ENCODE measurements around the gene GPHB5. TPM values are rescaled to one million over a fixed set of nuclear protein-coding genes. Genes with fewer than 3 reads are reported as not detected.
"Not testable (repeated sequence)": the region's sequence is repeated elsewhere in the genome, so short reads cannot be mapped to it uniquely, and the experiment has no call there.

GPHB5 gene
- total RNA-seq, 1 experiment from 2014 or later: not detected

- no peak overlapping the region for H3K27ac ChIP-seq
- no peak for TF ChIP-seq CTCF (conservative IDR thresholded peaks at IDR 0.05)
- TF ChIP-seq EZH2 (IDR thresholded peaks at IDR 0.05; ENCODE audit: low read depth): no peak
- no peaks in the 10 kb centered on the region for H4K20me1 ChIP-seq (ENCODE audit: insufficient read depth)
- H3K4me2 ChIP-seq: no peak overlapping the region
- BruUV-seq (replicated peaks): no TSS peak
- CTCF ChIA-PET: no interaction called here
- intact Hi-C loops (cut with micrococcal nuclease; ENCODE audit: unreplicated experiment): no loop called here
- no peaks in the 10 kb centered on the region for H3F3A ChIP-seq (ENCODE audit: insufficient read depth, low read depth)
- DNase-seq: no peak
- no peaks in the 10 kb centered on the region for H3K36me3 ChIP-seq (ENCODE audit: low read depth)
- H2AFZ ChIP-seq: no peak overlapping the region
- H3K9me3 ChIP-seq (ENCODE audit: insufficient read depth, low read depth): no peaks in the 10 kb centered on the region; the same call in 1 of the 2 replicates
- H3K4me3 ChIP-seq: no peak overlapping the region
- H3K79me2 ChIP-seq (ENCODE audit: low read depth): no peaks in the 10 kb centered on the region
- no peaks in the 10 kb centered on the region for H3K27me3 ChIP-seq (ENCODE audit: insufficient read depth, low read depth)
- POLR2A ChIA-PET (ENCODE audit: unreplicated experiment): no interaction called here
- no peaks in the 10 kb centered on the region for H3K9me2 ChIP-seq (ENCODE audit: insufficient read depth)
- H3K4me1 ChIP-seq (replicated peaks; ENCODE audit: insufficient read depth): no peaks in the 10 kb centered on the region
Observed at GRCh38 chr14:63322472-63322871, 3.7 kb upstream of the GPHB5 start.

- BruUV-seq (replicated peaks): no TSS peak
- Histone ChIP-seq H3K4me2 (no peak overlapping the region), H3K79me2 (ENCODE audit: low read depth) (no peaks in the 10 kb centered on the region), H3F3A (ENCODE audit: insufficient read depth, low read depth) (no peaks in the 10 kb centered on the region), H2AFZ (no peak overlapping the region), H3K4me3 (no peak overlapping the region), H3K9me2 (ENCODE audit: insufficient read depth) (no peaks in the 10 kb centered on the region), H3K36me3 (ENCODE audit: low read depth) (no peaks in the 10 kb centered on the region), H3K27ac (no peak overlapping the region), H3K27me3 (ENCODE audit: insufficient read depth, low read depth) (0 out of 2 replicates have a peak, but pooled peaks cover 3% of the 10 kb centered on the region), H3K4me1 (replicated peaks; ENCODE audit: insufficient read depth) (no peaks in the 10 kb centered on the region), H4K20me1 (ENCODE audit: insufficient read depth) (no peaks in the 10 kb centered on the region), H3K9me3 (ENCODE audit: insufficient read depth, low read depth) (no peaks in the 10 kb centered on the region)
- DNase-seq: peak in 1 of 2 experiments; percentile 31
- CTCF ChIA-PET: interaction anchor here (0.6 kb wide), 1 partner anchor 179 kb away, joined by 13 read pairs; no protein-coding TSS in a partner anchor
- TF ChIP-seq CTCF (conservative IDR thresholded peaks at IDR 0.05) (peak; percentile 73), EZH2 (IDR thresholded peaks at IDR 0.05; ENCODE audit: low read depth) (no peak)
- POLR2A ChIA-PET (ENCODE audit: unreplicated experiment): no interaction called here
- intact Hi-C loops (cut with micrococcal nuclease; ENCODE audit: unreplicated experiment): loop anchor here (1.0 to 10.0 kb wide), 2 partner anchors 996 to 1146 kb away; no protein-coding TSS in a partner anchor
Observed at GRCh38 chr14:63308723-63309317, 9.9 kb downstream of the GPHB5 start.

- H3K4me2 ChIP-seq; H2AFZ ChIP-seq; H3K27ac ChIP-seq; H3K79me2 ChIP-seq (ENCODE audit: low read depth); H3F3A ChIP-seq (ENCODE audit: insufficient read depth, low read depth); H3K9me2 ChIP-seq (ENCODE audit: insufficient read depth); H4K20me1 ChIP-seq (ENCODE audit: insufficient read depth); H3K9me3 ChIP-seq (ENCODE audit: insufficient read depth, low read depth); H3K27me3 ChIP-seq (ENCODE audit: insufficient read depth, low read depth); POLR2A ChIA-PET (ENCODE audit: unreplicated experiment); H3K4me1 ChIP-seq (replicated peaks; ENCODE audit: insufficient read depth); CTCF ChIA-PET; H3K36me3 ChIP-seq (ENCODE audit: low read depth); BruUV-seq (replicated peaks); H3K4me3 ChIP-seq; DNase-seq: not testable (repeated sequence)
- intact Hi-C loops (cut with micrococcal nuclease; ENCODE audit: unreplicated experiment): loop anchor here (10.0 kb wide), 1 partner anchor 1000 kb away; no protein-coding TSS in a partner anchor
Observed at GRCh38 chr14:63304429-63304828, 14.3 kb downstream of the GPHB5 start.
